Panc1 (cell line): ENCODE data around the gene GLI1.

Experiments used
- POLR2AphosphoS5 ChIP-seq: IDR thresholded peaks from 2 replicates; pipeline ENCODE4 v1.6.1; 2012; ENCODE audit warnings: mild to moderate bottlenecking, low read depth, low read length, moderate library complexity
- TCF7L2 ChIP-seq: IDR thresholded peaks from 2 replicates; pipeline ENCODE4 v1.6.1; 2011; ENCODE audit warnings: mild to moderate bottlenecking, low read depth, low read length, inconsistent platforms
- TF ChIP-seq, protein P1 (sequence below): fragments of 450-650 bp; IDR thresholded peaks from 2 replicates; pipeline ENCODE4 v1.5.1; 2017; ENCODE audit warnings: mild to moderate bottlenecking
- TF ChIP-seq, protein P2 (sequence below), 2 experiments: IDR thresholded peaks; 2 replicates each; pipeline ENCODE4 v1.6.1; 2011 to 2012; ENCODE audit warnings: low read depth in 2 of 2, control low read depth in 1 of 2, low read length in 1 of 2, mild to moderate bottlenecking in 1 of 2, moderate library complexity in 1 of 2; ENCODE audit not compliant: insufficient read depth in 1 of 2

DNA sequence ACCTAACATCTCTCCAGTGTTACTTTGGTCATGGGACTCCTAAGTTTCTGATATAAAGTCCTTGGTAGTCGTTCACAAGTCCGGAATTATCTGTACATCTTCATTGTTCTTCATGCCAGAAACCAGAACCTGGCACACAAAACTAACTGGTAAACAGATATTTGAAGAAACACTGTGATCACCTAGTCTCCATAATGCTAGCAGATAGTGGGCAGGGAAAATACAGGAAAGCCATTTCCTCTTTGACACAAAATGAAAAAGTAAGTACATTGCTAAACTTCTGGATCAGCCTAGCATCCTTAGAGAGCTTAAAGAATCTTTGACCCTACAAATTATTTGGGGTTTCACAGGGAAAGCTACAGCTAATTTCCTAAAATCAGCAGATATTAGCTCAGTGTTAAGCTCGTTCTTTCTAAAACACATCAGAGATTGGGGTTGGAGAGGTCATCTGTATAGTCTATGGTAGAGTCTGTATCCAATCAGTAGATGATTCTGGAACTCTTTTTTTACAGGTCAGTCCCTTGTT lies 55.9 kb downstream of the GLI1 start:
- TF ChIP-seq, protein P1, sequence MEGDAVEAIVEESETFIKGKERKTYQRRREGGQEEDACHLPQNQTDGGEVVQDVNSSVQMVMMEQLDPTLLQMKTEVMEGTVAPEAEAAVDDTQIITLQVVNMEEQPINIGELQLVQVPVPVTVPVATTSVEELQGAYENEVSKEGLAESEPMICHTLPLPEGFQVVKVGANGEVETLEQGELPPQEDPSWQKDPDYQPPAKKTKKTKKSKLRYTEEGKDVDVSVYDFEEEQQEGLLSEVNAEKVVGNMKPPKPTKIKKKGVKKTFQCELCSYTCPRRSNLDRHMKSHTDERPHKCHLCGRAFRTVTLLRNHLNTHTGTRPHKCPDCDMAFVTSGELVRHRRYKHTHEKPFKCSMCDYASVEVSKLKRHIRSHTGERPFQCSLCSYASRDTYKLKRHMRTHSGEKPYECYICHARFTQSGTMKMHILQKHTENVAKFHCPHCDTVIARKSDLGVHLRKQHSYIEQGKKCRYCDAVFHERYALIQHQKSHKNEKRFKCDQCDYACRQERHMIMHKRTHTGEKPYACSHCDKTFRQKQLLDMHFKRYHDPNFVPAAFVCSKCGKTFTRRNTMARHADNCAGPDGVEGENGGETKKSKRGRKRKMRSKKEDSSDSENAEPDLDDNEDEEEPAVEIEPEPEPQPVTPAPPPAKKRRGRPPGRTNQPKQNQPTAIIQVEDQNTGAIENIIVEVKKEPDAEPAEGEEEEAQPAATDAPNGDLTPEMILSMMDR = no peak
- no peak for TF ChIP-seq TCF7L2
- TF ChIP-seq, protein P2, sequence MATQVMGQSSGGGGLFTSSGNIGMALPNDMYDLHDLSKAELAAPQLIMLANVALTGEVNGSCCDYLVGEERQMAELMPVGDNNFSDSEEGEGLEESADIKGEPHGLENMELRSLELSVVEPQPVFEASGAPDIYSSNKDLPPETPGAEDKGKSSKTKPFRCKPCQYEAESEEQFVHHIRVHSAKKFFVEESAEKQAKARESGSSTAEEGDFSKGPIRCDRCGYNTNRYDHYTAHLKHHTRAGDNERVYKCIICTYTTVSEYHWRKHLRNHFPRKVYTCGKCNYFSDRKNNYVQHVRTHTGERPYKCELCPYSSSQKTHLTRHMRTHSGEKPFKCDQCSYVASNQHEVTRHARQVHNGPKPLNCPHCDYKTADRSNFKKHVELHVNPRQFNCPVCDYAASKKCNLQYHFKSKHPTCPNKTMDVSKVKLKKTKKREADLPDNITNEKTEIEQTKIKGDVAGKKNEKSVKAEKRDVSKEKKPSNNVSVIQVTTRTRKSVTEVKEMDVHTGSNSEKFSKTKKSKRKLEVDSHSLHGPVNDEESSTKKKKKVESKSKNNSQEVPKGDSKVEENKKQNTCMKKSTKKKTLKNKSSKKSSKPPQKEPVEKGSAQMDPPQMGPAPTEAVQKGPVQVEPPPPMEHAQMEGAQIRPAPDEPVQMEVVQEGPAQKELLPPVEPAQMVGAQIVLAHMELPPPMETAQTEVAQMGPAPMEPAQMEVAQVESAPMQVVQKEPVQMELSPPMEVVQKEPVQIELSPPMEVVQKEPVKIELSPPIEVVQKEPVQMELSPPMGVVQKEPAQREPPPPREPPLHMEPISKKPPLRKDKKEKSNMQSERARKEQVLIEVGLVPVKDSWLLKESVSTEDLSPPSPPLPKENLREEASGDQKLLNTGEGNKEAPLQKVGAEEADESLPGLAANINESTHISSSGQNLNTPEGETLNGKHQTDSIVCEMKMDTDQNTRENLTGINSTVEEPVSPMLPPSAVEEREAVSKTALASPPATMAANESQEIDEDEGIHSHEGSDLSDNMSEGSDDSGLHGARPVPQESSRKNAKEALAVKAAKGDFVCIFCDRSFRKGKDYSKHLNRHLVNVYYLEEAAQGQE (IDR thresholded peaks at IDR 0.05; ENCODE audit: insufficient read depth in 1 of 2, low read depth in 2 of 2, low read length in 1 of 2) = no peak
- 0 out of 2 replicates have a peak, but pooled peaks have one; percentile 44 for TF ChIP-seq POLR2AphosphoS5
